HG02938 (cell line): ENCODE results near the gene DTX4.
A peak's percentile ranks its signal among the peaks of the same experiment; 100 is the strongest.
"Not testable (repeated sequence)": the region's sequence is repeated elsewhere in the genome, so short reads cannot be mapped to it uniquely, and the experiment has no call there.

Source experiments
- ATAC-seq: cut with Tn5 transposase; IDR thresholded peaks from one replicate; pipeline ENCODE4 v1.9.1; 2021; ENCODE audit warnings: mild to moderate bottlenecking, moderate library complexity; ENCODE audit not compliant: unreplicated experiment

Gene DTX4

GRCh38 chr11:59171508-59172322 is at the start of gene DTX4:
TSS of gene DTX4 (plus strand) at chr11:59172132. CDS start at chr11:59172596, 464 bp downstream.
- ATAC-seq, result peak; percentile 72

GRCh38 chr11:59135648-59136461 is 36.1 kb upstream of the DTX4 start:
- ATAC-seq, result peak; percentile 94

DNA sequence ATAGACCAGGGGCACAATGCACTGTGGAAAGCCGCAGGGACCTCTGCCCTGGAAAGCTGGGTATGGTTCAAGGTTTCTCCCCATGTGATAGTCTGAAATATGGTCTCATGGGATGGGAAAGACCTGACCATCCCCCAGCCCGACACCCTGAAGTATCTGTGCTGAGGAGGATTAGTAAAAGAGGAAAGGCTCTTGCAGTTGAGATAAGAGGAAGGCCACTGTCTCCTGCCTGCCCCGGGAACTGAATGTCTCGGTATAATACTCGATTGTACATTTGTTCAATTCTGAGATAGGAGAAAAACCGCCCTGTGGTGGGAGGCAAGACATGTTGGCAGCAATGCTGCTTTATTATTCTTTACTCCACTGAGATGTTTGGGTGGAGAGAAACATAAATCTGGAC is 35.4 kb upstream of the DTX4 start:
- not testable (repeated sequence) for ATAC-seq

- no peak for ATAC-seq
Observed at GRCh38 chr11:59137190-59137589, 34.7 kb upstream of the DTX4 start.

- ATAC-seq, result no peak
Observed at GRCh38 chr11:59138643-59139042, 33.3 kb upstream of the DTX4 start.

GRCh38 chr11:59141191-59141590 is 30.7 kb upstream of the DTX4 start:
- no peak for ATAC-seq

DNA sequence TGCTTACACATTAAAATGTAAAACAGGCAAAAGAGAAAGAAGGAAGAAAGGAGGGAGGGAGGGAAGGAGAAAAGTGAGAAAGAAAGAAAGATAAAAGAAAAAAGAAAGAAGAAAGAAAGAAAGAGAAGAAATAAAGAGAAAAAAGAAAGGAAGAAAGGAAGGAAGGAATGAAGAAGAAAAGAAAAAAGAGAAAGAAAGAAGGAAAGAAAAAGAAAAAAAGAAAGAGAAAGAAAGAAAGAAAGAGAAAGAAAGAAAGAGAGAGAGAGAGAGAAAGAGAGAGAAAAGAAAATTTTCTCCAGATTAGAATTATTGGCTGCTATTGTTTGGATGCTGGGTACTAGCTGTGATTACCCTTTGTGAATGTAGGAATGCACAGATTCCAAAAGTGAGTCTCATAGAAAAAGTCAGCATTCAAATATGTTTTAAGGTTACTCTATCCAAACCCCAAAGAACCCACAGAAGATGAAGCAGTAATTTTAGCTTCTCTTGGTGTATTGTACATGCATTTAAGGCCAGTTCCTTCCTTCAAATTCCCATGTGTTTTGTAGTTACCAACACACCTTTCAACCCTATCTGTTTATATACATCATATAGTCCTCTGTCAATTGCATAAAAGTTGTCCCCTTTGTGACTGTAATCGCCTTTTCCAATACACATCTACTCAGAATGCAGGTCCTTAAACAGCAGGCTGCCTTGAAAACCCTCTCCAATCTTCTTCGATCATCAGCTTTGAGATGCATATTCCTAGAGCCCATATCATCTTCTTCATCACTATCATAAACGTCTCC is 30.1 kb upstream of the DTX4 start:
- ATAC-seq, result peak; percentile 0

DNA sequence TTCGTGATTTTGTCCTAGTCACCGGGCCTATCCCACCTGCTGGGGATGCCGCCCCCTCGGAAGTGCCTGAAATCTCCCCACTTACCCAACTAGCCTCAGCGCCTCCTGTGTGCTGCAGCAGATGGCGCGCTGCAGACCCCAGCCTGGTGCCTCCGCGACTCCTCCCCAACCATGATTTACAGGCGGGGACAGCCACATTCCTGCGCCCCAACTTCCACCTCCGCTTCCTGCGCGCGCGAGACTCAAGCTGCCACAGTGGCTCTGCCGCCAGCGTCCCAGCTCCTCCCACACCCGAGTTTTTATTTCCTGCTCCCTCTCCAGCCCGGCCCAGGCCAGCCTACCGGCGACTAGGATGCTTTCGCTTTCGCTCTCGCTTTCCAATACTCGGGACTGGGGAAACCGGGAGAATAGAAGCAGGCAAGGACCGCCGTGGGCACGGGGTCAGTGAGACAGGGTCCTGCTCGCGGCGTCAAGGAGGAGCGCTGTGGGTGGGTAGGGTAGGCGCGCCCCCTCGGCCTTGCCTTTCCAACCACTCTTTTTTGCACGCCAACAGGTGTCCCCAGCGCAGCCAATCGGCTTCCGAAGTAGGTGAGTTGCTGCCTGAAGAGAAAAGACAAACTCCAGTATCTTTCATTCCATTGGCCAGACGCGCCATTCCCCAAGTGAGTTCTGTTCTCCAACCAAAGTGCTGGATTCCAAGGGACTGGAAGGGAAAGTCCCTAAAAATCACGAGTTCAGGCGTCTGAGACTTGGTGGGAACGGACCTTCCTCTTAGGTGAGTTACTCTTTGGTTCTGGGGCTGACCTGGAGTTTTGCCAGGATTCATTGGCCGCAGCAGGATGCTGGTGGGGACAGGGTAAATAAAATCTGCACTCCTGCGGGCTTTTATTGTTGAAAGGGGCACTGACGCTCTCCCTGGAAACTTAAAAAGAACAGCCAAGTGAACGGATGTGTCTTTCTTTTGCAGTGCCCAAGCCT is 29.1 kb upstream of the DTX4 start, which contains the start of gene FAM111A:
TSS of gene FAM111A (plus strand) at position 327 of the 978 bp plus-strand sequence. CDS start 6,017 bp downstream, outside the sequence.
- ATAC-seq, result peak; percentile 69

- no peak for ATAC-seq
Observed at GRCh38 chr11:59144096-59144495, 27.8 kb upstream of the DTX4 start.

DNA sequence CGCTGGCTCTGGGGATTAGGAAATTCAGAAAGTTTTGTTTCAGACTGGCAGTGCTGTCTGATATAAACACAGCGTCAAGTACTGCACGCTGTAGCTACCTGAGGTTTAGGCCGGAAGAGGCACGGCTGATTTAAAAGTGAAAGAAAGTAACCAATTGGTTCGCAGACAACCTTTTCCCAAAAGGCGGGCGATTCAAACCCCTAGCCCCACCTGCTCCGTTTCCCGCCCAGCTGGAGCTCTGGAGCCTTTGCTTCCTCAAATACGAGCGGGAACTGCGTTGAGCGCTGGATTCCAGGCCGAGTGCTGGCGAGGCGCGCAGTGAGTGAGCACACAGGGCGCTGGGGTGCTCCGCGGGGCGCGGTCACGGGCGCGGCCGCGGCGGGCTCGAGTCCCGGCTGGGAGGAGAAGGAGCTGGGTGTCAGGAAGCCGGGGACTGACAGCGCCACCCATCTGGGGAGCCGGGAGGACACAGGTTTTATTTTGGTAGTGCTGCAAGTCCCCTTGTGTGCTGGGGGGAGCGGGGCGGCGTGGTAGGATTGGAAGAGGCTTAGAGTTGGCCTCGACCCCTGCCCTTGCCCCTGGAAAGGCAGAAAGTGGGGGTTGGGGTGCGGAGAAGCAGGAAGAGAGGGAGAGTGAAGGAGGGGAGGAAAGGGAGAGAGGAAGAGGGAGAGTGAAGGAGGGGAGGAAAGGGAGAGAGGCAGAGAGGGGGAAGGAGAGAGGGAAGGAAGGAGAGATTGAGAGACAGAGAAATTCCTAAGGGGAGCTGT is 27.2 kb upstream of the DTX4 start:
- peak; percentile 64 for ATAC-seq

- no peak for ATAC-seq
Observed at GRCh38 chr11:59145534-59145933, 26.4 kb upstream of the DTX4 start.

- ATAC-seq, result peak; percentile 67
Observed at GRCh38 chr11:59151761-59152160, 20.2 kb upstream of the DTX4 start.

DNA sequence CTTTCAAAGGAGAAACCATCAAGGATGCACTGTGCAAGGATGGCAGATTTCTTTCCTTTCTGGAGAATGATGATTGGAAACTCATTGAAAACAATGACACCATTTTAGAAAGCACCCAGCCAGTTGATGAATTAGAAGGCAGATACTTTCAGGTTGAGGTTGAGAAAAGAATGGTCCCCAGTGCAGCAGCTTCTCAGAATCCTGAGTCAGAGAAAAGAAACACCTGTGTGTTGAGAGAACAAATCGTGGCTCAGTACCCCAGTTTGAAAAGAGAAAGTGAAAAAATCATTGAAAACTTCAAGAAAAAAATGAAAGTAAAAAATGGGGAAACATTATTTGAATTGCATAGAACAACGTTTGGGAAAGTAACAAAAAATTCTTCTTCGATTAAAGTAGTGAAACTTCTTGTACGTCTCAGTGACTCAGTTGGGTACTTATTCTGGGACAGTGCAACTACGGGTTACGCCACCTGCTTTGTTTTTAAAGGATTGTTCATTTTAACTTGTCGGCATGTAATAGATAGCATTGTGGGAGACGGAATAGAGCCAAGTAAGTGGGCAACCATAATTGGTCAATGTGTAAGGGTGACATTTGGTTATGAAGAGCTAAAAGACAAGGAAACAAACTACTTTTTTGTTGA is 19.5 kb upstream of the DTX4 start:
- peak; percentile 81 for ATAC-seq

DNA sequence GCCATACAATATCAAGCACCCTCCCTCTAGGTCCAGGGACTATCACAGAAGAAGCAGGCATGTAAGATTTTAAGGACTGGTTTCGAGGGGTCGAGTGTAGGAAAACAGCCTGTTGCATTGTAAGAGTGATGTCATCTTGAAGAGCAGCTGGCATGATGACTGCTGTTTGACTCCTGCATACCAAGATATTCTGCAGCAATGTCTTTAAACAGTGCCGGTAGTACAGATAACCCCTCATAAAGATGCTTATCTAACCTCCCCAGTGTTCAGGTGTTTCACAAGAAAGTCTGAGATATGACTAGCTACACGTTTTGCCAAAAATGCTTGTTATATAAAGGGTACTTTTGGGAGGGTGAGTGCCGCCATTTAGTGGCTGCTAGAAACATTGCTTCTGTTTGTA is 17.3 kb upstream of the DTX4 start:
- no peak for ATAC-seq

DNA sequence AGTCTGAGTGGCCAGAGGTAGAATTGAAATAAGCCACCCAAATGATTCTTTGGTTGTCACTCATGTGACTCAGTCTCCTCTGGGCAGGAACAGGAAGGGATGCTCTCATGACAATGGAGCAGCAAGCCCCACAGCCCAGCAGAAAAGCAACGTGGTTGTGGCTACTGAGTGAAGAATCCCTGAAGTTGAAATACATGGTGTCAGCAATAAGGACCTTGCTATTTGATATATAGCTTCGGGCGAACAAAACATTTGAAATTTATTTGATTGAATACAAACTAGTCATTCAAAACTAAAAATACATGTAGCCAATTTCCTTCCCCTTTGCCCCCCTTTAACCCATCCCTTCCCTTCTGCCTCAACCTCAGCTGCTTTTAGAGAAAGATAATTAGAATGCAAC is 14.5 kb upstream of the DTX4 start:
- no peak for ATAC-seq

DNA sequence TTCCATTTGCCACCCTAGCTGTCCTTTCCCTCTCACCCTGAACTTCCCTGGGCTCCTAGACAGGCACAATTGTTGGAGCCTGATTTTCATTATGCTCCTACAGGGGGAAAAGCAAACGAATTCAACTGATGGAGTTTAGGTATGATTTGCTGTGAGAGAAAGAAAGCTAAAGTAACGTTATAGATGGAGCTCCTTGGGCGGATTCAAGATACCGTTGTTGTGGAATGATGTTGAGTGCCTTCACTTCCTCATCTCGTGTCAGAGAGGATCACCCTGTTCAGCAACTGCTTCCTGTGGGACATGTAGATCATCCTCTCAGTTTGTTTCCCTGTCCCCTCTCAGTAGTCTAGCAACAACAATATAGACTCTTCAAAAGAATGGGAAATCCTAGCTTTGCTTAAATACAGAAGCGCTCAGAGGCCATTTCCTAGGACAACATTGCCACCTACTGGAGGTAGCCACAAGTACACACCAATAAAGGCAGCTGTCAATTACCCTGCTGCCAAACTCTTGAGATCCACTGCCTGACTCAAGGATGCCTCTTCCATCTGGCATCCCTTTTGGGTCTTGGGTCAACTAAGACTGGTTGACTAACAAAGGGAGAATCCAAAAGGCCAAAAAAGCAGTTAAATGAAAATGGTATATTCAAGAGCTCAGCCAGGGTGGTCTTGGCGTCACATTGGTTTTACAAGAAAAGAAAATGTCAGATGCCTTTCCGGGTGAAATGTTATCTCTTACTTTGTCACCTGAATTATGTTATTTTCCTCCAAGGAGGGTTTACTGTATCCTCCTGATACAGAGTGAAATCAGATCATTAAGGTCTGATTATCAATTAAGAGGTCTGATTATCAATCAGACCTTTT is 13.5 kb upstream of the DTX4 start:
- peak; percentile 97 for ATAC-seq

DNA sequence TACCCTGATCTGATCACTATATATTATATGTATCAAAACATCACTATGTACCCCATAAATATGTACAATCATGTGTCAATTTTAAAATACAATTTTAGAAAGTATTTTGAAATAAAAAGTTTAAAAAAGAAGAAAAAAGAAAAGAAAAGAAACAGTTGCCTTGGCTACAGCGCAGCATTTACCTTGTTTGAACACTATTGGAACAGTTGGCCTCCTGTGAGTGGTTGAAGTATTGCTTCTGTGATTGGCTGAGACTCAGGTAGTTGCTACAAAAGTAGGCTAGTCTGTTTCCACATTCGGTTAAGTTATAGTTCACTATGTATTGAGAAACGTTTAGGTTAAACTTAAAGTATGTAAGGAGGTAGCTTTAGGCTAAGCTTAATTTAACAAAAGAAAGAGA is 7.9 kb upstream of the DTX4 start:
- no peak for ATAC-seq
